Inflammatory macrophage (primary cell): Measurements from ENCODE around the gene GJD4.

ENCODE experiments used
- DNase-seq, 2 donors: peaks; one replicate each; pipeline ENCODE4 v3.0.0-alpha.2; 2020 to 2022

The GJD4 gene

DNA sequence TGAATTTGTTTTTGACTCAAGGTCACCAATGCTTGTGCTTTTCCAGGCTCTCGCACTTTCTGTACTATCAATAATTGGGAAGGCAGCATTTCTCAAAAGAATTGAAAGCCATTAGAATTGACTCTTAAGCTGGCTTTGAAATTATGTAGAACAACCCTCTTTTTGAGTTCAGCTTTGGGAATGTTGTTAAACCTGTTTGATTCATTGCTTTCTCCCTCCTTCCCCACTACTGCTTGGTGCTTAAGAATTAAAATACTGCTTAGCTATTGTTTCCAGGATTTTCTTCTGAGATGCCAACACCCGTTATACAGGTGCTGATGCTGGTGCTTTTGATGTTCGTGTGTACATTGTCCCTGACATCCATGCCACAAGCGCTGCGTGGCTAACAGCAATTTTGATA, 52.5 kb downstream of the GJD4 start:
- DNase-seq = no peak
